Right forelimb (tissue), 1 donor: ENCODE measurements around the gene DYNC2LI1.
"Not testable (repeated sequence)": the region's sequence is repeated elsewhere in the genome, so short reads cannot be mapped to it uniquely, and the experiment has no call there.

ENCODE experiments used
- DNase-seq: peaks from one replicate; pipeline ENCODE4 v3.0.0-alpha.2; 2018

The DYNC2LI1 gene

GRCh38 chr2:43773876-43774613 is at the start of gene DYNC2LI1:
Gene DYNC2LI1, plus strand, starts transcription at chr2:43774039. Its CDS starts 100 bp downstream, at chr2:43774139.
- peak; percentile 93 for DNase-seq

- no peak for DNase-seq
Measured at GRCh38 chr2:43724728-43725526, 48.9 kb upstream of the DYNC2LI1 start.

- DNase-seq = no peak
Measured at GRCh38 chr2:43725711-43726246, 48.1 kb upstream of the DYNC2LI1 start.

GRCh38 chr2:43726961-43727633 is 46.7 kb upstream of the DYNC2LI1 start:
- DNase-seq = not testable (repeated sequence)

- DNase-seq = no peak
Measured at GRCh38 chr2:43727634-43728014, 46.2 kb upstream of the DYNC2LI1 start.

- no peak for DNase-seq
Measured at GRCh38 chr2:43729491-43730174, 44.2 kb upstream of the DYNC2LI1 start.

DNA sequence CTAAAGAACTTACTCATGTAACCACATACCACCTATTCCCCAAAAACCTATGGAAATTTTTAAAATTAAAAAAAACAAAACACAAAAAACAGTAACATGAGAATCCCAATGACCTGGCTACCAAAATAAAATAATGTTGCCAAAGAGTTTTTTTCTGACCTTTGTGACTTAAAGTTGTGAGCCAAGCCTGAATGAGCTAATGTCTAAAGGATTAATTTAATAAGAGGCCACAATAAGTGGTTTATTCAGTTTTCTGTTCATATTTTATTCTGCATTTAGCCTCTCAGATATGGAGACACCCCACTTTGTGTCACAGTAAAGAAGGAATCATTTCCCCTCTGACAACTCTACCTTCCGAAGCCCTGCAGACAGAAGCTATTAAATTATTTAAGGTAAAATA is 42.6 kb upstream of the DYNC2LI1 start:
- DNase-seq = no peak

DNA sequence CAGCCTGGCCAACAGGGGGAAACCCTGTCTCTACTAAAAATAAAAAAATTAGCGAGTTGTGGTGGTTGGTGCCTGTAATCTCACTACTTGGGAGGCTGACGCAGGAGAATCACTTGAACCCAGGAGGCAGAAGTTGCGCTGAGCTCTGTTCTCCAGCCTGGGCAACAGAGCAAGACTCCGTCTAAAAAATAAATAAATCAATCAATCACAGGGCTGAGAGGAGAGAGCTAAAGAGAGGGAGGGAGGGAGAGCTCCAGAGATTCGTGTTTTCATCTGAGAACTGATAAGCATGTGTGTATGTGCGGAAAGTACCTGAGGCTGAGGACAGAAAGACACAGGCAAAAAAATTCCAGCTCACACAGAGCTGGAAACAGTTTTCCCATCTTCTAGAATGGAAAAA is 37.2 kb upstream of the DYNC2LI1 start:
- DNase-seq = no peak

DNA sequence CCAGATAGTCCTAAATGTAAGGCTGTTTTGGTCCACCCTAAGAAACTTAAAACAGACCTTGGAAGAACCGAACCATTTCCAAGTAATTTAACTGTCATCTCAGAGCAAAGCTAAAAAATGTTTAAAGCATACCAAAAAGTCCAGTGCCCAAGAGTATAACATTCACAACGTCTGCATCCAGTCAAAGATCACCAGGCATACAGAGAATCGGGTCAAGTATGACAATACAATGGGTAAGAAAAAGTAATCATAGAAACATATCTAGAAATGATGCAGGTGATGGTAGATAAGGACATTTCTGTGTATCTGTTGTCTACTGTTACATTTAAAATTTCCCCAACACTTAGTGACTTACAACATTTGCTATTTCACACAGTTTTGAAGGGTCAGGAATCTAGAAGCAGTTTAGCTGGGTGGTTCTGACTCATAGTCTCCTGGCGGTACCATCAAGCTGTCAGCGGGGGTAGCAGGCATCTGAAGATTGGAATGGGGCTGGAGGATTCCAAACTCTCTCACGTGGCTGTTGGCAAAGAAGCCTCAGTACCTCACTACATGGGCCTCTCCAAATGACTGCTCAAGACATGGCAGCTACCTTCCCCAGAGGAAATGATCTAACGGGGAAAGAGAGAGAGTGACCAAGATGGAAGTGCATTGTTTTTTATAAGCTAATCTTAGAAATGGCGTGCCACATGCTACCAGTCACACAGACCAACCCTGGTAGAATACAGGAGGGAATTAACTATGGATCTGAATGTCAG is 36.6 kb upstream of the DYNC2LI1 start:
- DNase-seq = no peak

GRCh38 chr2:43737855-43738254 is 36.0 kb upstream of the DYNC2LI1 start:
- no peak for DNase-seq

- DNase-seq = no peak
Measured at GRCh38 chr2:43738257-43738656, 35.6 kb upstream of the DYNC2LI1 start.

DNA sequence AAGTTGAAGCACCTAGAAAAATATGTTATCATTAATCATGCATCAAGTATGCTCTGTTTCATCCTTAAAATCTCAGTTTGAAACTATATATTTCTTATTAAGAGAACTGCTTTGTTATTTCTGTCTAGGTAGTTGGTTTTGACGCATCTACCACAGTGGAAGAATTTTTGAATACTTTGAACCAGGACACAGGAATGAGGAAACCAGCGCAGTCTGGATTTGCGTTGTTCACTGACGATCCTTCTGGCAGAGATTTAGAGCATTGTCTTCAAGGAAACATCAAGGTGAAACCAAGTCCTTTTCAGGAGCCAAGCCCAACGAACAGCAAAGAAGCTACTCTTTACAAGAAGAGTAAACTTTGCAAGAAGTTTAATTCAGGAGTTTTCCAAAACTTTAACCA is 30.1 kb upstream of the DYNC2LI1 start:
- no peak for DNase-seq

DNA sequence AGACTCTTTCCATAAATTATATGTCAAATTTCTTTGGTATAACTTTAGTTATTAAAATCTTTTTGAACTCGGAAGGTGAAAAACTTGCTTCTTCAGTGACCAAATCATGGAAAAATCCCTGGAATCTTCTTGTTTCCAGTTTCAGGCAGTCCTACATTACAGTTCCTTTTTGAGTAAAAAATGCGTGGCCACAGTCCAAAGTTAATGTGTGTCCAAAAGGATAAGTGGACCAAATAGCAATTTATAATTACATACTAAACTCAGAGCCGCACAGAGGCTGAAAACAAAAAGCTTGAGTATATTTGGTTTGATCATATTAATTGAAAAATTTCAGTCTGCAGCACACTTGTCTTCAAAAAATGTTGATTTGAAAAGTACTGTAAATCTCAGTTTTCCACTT is 28.4 kb upstream of the DYNC2LI1 start:
- no peak for DNase-seq

- no peak for DNase-seq
Measured at GRCh38 chr2:43748333-43748732, 25.5 kb upstream of the DYNC2LI1 start.

GRCh38 chr2:43749583-43749982 is 24.3 kb upstream of the DYNC2LI1 start:
- no peak for DNase-seq

- no peak for DNase-seq
Measured at GRCh38 chr2:43751476-43751990, 22.3 kb upstream of the DYNC2LI1 start.

DNA sequence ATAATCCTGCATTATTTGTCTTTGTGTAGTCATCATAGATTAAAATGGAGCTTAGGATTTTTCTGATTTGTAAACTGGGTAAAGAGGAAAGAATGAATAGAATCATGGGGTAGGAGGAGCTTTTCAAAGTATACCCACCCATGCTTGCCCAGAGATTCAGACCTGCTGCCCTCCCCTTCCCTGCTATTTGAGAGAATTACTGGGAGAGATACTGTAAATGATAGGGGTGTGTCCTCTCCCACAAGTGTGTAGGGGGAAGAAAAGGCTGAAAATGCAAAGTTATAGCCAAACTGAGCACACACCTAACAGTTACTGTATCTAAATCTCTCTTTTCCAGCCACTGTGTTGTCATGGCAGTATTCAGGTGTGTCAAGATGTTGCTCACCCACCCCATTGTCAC is 21.5 kb upstream of the DYNC2LI1 start:
- no peak for DNase-seq

DNA sequence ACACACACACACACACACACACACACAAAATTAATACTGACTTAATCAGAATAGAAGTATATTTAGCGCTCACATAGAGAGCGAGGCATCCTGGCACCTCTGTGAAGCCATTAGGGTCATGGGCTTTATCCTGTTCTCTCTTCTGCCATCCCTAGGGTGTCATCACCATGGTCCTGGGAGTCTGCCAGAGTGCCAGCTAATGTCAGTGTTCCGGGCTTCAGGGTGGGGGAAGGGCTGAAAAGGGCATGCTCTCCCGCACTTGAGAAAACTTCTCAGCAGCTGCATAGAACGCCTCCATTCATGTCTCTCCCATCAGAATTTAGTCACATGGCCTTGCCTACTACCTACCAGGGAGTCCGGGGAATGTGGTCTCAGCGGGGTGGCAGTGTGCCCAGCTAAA is 19.7 kb upstream of the DYNC2LI1 start:
- no peak for DNase-seq

DNA sequence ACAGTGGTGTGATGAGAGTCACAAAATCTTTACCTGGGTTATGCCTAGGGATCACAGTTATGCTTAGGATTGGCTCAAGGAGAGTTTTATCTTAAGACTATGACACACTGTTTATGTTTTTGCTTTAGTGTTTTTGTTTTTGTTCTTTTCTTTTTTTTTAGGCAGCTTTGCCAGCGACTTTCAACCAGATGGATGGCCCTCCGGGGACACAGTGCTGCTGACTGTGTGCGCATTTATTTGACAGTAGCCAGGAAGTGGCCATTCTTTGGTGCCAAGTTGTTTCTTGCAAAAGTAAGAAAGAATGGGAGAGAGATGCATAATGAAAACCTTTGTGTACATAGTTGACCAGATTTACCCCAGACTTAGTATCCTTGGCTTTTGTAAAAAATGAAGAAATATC is 15.1 kb upstream of the DYNC2LI1 start:
- DNase-seq = no peak

DNA sequence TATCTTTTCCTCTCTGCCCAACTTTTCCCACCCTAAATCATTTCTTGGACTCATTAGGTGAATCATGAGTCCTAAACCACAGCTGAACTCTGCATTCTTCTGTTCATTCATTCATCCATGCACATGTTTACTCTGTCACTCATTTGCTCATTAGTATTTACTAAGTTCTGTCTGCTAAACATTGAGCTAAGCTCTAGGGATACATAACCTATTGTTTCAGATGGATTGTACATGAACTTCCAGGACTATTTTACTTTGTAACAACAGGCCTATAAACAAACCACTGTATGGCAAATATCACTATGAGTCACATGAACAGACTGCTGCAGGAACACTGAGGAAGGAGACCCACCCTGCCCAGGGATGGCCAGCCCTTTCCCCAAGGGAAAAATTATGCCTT is 14.6 kb upstream of the DYNC2LI1 start:
- DNase-seq = no peak

- DNase-seq = no peak
Measured at GRCh38 chr2:43762286-43762685, 11.6 kb upstream of the DYNC2LI1 start.

GRCh38 chr2:43763091-43763490 is 10.7 kb upstream of the DYNC2LI1 start:
- no peak for DNase-seq
